Femur (tissue), 1 donor: ENCODE data around the gene ZG16B.

Experiments
- DNase-seq: peaks from one replicate; pipeline ENCODE4 v3.0.0-alpha.2; 2017

The ZG16B gene

DNA sequence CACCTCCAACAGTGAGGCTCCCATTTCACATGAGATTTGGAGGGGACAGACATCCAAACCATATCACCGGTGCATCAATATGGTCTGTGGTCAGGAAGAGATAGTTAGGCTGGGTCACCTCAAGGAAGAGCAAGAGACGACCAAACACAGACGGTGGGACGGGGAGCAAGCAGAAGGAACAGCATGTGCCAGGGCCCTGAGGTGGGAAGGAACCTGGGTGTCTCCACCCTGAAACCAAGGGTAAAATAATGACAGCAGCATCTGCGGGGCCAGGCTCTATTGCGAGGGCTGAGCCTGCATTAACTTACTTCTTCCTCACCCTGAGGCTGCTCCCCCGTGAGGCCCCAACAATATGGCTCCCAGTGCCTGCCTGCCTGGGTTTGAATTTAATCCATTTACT is 21.9 kb upstream of the ZG16B start:
- DNase-seq: no peak

DNA sequence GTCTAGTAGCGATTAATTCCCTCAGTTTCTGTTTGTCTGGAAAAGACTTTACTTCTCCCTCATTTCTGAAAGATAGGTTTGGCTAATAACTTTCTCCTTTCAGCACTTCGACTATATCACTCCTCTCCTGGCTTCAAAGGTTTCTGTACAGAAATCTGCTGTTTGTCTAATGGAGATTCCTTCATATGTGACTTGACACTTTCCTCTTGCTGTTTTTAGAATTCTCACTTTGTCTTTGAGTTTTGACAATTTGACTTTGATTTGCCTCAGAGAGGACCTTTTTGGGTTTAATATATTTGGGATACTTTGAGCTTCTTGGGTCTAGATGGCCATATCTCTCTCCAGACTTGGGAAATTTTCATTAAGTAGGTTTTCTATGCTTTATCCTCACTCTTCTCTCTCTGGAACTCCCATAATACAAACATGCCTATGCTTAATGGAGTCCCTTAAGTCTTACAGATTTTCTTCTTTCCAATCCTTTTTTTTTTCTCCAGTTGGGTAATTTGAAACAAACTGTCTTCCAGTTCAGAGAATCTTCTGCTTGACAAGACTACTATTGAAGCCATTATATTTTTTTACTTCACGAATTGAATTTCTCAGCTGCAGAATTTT is 20.8 kb upstream of the ZG16B start:
- DNase-seq: no peak

- no peak for DNase-seq
Measured at GRCh38 chr16:2810651-2811050, 19.5 kb upstream of the ZG16B start.

DNA sequence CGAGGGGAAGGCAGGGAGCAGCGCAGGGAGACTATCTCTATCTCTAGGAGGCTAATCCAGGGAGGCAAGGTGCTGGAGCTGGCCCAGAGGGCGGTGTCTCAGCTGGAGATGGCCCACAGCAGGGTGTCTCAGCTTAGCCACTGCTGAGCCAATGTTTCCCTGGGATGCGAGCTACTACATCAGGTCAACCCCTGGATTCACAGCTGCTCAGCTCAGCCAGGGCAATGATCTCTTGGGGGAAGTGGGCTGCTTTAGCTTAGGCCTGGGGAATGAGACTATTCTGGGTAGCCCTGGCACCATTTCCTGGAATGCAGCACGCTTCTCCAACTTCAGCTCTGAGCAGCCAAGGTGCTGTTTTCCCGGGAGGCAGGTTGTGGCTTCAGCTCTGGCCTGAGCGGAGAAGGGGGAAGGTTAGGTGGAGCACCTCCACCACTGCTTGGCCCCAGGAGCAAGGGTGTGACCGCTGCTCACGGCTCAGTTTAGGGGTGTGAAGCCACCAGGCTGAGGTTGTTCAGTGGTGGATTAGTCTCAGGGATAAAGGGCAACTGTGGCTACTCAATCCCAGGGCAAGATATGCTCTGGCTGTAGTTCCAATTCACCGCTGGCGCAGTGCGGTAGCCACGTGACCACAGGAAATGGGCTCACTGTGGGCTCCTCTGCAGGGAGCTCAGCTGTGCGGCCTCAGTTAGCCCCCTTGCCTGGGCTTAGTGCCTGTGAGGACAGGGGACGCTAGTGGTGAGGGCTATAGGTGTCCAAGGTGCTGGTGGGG is 18.2 kb upstream of the ZG16B start:
- no peak for DNase-seq

DNA sequence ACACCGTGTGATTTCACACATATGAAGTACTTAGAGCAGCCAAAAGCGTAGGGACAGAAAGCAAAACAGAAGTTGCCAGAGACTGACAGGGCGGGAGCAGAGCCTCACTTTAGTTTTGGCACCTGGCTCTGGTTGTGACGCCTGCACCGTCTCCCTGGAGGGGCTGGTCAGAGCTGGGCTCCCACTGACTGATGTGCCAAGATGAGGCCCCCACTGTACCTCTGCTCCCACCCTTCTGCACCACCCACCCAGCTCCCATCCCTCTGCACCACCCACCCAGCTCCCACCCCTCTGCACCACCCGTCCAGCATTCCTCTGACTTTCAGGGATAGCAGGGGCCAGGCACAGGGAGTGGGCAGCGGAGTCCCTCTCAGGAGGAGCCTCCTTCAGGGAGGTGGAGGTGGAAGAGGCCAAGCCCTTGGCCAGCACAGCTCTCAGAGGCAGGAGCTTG is 16.3 kb upstream of the ZG16B start:
- DNase-seq: no peak

DNA sequence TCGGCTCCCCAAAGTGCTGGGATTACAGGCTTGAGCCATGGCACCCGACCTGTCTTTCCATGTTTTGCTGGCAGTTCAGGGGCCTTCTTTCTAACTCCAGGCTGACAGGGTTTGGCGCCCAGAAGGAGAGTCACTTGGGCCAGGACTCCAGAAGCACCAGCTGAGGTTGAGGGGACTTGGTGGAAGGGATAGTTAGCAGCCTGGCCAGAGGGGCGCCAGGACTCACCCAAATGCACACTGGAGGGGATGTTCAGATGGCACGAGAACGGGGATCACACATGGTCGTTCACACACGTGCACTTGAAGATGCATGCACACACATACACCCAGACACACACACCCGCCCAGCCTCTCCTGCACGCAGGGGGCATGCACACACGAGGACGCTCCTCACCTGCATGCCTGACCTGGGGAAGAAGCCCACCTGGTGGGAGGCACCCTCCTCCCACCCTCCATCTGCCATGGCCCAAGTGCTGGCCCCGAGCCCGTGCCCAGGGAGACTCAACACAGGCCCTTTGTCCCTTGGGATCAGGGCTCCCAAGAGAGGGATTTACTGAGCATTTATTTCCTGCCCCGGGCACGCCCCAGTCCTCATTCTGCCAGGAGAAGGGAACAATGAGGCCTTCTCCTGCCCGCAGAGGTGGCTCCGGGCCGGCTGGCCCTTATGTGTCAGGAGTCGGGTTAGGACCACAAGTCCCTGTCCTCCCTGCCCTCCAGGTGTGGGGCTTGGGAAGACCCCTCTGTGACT is 15.4 kb upstream of the ZG16B start:
- DNase-seq: no peak

- no peak for DNase-seq
Measured at GRCh38 chr16:2815299-2815771, 14.8 kb upstream of the ZG16B start.

DNA sequence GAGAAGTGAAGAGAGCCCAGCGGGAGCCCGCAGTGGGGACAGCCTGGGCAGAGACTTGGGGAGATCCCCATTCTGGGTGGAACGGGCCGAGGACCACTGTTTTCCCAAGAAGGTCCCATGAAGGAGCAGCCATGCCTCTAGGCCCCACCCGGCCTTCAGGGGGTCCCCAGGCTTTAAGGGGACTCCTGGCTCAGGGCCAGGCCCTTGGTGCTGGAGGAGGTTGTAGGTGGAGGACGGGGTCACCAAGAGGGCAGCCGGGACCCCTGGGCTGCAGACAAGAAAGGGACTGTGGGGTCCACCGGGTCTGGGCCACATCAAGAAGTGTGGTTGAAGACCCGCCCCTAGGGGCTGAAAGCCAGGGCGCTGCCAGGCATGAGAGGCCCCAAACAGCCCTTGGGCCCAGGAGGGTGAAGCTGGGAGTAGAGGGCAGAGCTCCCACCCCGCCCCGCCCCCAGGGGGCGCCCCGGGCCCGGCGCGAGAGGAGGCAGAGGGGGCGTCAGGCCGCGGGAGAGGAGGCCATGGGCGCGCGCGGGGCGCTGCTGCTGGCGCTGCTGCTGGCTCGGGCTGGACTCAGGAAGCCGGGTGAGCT is 13.3 kb upstream of the ZG16B start, which contains the start of gene PRSS21:
PRSS21 (plus strand) TSS at position 487 of the 589 bp plus-strand sequence; CDS start at position 519, 32 bp downstream.
- DNase-seq: no peak

GRCh38 chr16:2817340-2818271 is 12.5 kb upstream of the ZG16B start:
- DNase-seq: no peak

DNA sequence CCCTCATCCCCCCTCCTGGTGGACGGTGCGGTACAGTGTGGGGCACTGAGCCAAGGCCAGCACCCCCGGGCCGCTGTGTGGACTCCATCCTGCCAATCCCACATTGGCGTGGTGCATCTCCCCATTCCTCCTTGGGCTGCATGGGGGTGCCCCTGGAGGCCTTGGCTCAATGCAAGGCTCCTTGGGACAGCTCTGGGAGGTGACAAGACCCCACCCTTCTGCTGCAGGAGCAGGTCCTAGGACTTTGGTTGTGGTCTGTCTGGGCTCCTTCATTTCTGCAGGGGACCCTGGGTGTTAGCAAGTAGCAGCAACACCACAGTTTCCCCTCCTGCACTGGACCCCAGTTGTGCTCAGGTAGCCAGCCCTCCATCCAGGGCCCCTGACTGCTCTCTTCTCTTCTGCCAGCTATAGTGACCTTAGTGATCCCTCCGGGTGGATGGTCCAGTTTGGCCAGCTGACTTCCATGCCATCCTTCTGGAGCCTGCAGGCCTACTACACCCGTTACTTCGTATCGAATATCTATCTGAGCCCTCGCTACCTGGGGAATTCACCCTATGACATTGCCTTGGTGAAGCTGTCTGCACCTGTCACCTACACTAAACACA is 11.7 kb upstream of the ZG16B start:
- DNase-seq: no peak

DNA sequence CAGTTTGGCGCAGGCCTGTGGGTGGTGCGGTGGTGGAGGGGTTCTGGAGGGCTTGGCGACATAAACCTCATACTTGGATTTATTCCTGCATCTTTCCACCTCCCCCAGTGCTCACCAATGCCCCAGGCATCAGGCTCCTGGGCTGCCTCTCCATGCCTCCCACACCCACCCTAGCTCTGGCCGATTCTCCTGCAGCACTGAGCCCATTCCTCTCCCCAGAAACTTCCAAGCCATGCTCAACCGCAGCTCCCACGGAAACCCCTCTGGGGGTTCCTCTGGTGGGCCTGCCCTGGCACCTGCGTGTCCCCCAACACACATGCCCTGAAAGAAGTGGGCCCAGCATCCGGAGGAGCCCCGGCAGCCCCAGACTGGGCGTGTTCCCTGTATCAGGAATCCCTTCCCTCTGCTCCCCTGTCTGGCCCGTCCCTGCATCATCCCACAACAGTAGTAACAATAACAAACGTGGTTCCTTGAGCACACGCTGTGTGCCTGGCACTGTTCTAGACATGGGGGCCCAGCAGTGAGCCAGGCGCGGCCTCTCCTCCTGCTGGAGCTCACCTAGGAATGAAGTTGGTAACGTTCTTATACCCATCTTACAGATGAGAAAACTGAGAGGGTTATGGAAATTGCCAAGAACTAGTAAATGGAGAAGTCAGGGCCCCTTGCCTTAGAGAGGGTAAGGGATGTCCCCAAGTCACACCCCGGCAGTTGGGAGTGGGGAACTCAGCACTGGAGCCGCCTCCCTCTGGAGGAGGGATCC is 10.7 kb upstream of the ZG16B start:
- DNase-seq: no peak

DNA sequence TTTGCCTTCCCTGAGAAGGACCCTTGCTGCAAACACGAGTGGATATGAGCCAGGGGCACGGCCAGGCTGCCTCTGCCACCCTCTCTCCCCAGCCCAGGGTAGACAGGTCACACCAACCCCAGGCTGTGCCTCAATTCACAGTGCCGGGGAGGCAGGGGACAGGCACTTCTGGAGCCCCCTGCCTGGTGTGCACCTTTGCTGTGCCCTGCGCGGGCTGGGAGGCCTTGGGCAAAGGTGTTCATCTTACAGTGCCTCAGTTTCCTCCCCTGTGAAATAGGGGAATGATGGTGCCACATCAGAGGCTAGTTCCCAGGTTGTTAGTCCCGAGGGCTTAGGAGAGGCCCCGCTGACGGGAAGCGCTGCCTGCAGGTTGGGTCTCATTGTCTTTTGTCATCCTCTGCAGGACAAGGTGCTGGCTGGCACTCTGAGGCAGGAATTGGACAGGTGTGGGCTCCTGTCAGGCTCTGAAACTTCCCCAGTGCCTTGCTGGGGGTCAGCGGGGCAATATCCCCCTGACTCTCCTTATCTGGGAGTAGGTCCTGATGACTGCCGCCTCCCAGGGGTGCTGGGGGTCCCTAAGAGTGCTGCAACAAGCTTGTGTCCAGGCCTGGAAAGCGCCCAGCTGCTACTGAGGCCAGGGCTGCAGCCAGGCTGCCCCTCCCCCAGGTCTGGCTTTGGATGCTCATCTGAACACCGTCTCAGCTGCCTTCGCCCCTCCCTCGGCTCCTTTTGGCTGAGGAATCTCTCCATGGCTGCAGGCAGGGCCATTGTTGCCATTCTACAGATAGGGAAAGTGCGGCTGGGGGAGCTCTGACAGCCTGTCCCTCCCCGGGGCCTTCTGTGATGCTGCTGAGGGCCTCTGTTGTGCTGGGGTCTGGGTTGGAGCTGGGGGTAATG is 9.9 kb upstream of the ZG16B start:
- DNase-seq: no peak

GRCh38 chr16:2820836-2821486 is 9.1 kb upstream of the ZG16B start:
- no peak for DNase-seq

DNA sequence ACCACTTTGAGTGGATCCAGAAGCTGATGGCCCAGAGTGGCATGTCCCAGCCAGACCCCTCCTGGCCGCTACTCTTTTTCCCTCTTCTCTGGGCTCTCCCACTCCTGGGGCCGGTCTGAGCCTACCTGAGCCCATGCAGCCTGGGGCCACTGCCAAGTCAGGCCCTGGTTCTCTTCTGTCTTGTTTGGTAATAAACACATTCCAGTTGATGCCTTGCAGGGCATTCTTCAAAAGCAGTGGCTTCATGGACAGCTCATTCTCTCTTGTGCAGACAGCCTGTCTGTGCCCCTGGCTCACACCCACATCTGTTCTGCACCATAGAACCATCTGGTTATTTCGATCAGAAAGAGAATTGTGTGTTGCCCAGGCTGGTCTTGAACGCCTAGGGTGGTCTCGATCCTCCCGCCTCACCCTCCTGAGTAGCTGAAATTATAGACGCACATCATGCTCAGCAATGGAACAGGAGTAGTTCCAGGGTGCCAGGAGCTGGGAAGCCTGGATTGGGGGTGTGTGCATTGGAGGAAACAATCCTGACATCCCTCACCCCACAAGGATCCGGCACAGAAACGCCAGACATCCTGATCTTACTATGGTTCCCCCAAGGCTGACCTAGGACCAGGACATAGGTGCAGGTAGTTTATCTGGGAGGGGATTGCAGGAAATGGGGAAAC is 8.5 kb upstream of the ZG16B start:
- DNase-seq: no peak

DNA sequence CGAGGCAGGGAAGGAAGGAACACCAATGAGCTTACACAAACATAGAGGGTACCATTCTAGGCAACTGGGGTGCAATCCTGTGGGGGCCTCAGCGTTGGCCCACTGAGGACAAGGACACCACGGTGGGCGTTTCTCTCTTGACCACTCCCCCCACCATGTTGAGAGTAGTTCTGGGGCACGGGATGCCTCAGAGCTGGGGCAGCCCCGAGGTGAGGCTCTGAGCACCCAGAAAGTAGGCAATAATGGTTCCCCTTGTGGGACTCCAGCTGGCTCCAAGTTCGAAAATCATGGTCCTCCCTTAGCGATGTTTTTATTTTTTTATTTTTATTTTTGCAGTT is 8.0 kb upstream of the ZG16B start:
- DNase-seq: no peak

DNA sequence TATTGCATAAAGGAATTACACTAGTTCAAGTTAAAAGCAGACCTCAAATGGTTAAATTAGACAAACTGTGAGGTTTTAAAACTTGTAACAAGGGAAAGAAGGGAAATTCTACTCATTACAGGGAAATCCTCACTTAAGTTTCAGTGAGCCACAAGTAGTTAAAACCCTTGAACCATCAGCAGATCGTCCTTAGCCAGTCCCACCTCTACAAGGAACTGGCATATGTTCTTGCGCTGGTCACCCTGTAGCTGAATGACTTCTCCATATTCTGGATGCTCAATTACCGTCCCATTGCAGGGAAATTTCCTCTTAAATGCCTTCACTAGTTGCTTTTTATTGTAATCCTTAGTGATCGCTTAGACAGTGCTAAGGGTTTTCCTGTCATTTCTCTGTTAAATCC is 7.6 kb upstream of the ZG16B start:
- DNase-seq: no peak

DNA sequence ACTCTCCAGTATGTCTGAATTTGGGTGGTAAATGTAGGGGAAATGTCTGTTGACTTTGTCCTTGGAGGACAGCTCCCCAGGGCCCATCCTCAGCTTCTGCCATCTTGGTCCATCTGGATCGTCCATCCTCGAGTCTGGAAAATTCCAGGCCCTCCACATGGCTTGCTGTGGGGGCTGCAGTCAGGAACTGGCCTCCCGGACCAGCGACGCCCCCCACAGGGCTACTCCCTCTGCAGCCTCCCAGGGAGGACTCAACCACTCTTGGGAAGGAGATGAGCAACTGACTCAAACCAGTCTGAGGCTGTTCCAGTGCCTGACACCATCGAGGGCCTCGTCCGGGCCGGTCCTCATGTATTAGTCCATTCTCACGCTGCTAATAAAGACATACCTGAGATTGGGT is 5.5 kb upstream of the ZG16B start:
- no peak for DNase-seq

- no peak for DNase-seq
Measured at GRCh38 chr16:2825049-2825742, 4.9 kb upstream of the ZG16B start.
